GM23338 (cell line): ENCODE results near the gene CAPN10. TPM values are rescaled to one million over a fixed set of nuclear protein-coding genes. Genes with fewer than 3 reads are reported as not detected.

ENCODE experiments used
- ATAC-seq: fragments of 200-7000 bp; cut with Tn5 transposase; 3 replicates; pipeline ENCODE4 v1.9.1; 2020
- DNase-seq: peaks from one replicate; pipeline ENCODE4 v3.0.0-alpha.2; 2015; ENCODE audit warnings: low spot score
- H2AFZ ChIP-seq: fragments of 200-600 bp; sonication (generic); 2 replicates; pipeline ENCODE4 v1.8.0; 2016; ENCODE audit warnings: antibody characterized with exemption, mild to moderate bottlenecking, moderate library complexity
- H3F3A ChIP-seq: fragments of 200-600 bp; sonication (generic); replicated peaks from 2 replicates; pipeline ENCODE4 v1.8.0; 2017; ENCODE audit warnings: antibody characterized with exemption, mixed run types, low read depth
- H3K27ac ChIP-seq: fragments of 200-600 bp; sonication (generic); 2 replicates; pipeline ENCODE4 v1.6.1; 2016; ENCODE audit warnings: low read depth
- H3K27me3 ChIP-seq: fragments of 200-600 bp; sonication (generic); 2 replicates; pipeline ENCODE4 v1.8.0; 2016; ENCODE audit warnings: mild to moderate bottlenecking, mixed run types, moderate library complexity; ENCODE audit not compliant: insufficient read depth
- H3K36me3 ChIP-seq: fragments of 200-600 bp; sonication (generic); 2 replicates; pipeline ENCODE4 v1.8.0; 2016; ENCODE audit warnings: mild to moderate bottlenecking; ENCODE audit not compliant: insufficient read depth
- H3K4me1 ChIP-seq: fragments of 200-600 bp; sonication (generic); 2 replicates; pipeline ENCODE4 v1.8.0; 2016; ENCODE audit warnings: mild to moderate bottlenecking, moderate library complexity; ENCODE audit not compliant: insufficient read depth
- H3K4me2 ChIP-seq: fragments of 200-600 bp; sonication (generic); 2 replicates; pipeline ENCODE4 v1.7.1; 2017; ENCODE audit warnings: mixed run types
- H3K4me3 ChIP-seq: fragments of 200-600 bp; sonication (generic); 2 replicates; pipeline ENCODE4 v1.6.1; 2016; ENCODE audit warnings: mixed run types
- H3K79me2 ChIP-seq: fragments of 200-600 bp; sonication (generic); replicated peaks from 2 replicates; pipeline ENCODE4 v1.8.0; 2017; ENCODE audit warnings: mild to moderate bottlenecking; ENCODE audit not compliant: insufficient read depth
- H3K9me2 ChIP-seq: fragments of 200-600 bp; sonication (generic); 2 replicates; pipeline ENCODE4 v1.8.0; 2017; ENCODE audit not compliant: insufficient read depth
- H4K20me1 ChIP-seq: fragments of 200-600 bp; sonication (generic); replicated peaks from 2 replicates; pipeline ENCODE4 v1.8.0; 2017; ENCODE audit warnings: mild to moderate bottlenecking; ENCODE audit not compliant: insufficient read depth
- H3K27ac Mint-ChIP-seq: 2 replicates; pipeline ENCODE4 v1.8.0; 2020; ENCODE audit warnings: inconsistent platforms, mild to moderate bottlenecking, moderate library complexity, mixed read lengths
- H3K27me3 Mint-ChIP-seq: 3 replicates; pipeline ENCODE4 v1.8.0; 2022; ENCODE audit warnings: low read depth, mild to moderate bottlenecking, moderate library complexity, mixed read lengths, inconsistent platforms; ENCODE audit not compliant: insufficient read depth, poor library complexity
- H3K36me3 Mint-ChIP-seq: 3 replicates; pipeline ENCODE4 v1.8.0; 2021; ENCODE audit warnings: low read depth, mild to moderate bottlenecking, inconsistent platforms, moderate library complexity, mixed read lengths
- H3K4me1 Mint-ChIP-seq: 3 replicates; pipeline ENCODE4 v1.8.0; 2020; ENCODE audit warnings: mild to moderate bottlenecking, inconsistent platforms, mixed read lengths
- H3K4me3 Mint-ChIP-seq: 3 replicates; pipeline ENCODE4 v1.8.0; 2021; ENCODE audit warnings: moderate library complexity, mild to moderate bottlenecking, inconsistent platforms, mixed read lengths
- H3K9me3 Mint-ChIP-seq: 3 replicates; pipeline ENCODE4 v1.8.0; 2020; ENCODE audit warnings: moderate library complexity, mild to moderate bottlenecking, inconsistent platforms, mixed read lengths
- CREB1 ChIP-seq: fragments of 250-450 bp; sonication (Bioruptor Pico); IDR thresholded peaks from 2 replicates; pipeline ENCODE4 v1.5.0; 2020; ENCODE audit warnings: low read depth, mild to moderate bottlenecking, moderate library complexity
- EZH2 ChIP-seq: fragments of 200-600 bp; sonication (generic); IDR thresholded peaks from one replicate; pipeline ENCODE4 v1.8.0; 2017; ENCODE audit warnings: antibody characterized with exemption, mild to moderate bottlenecking, low read depth; ENCODE audit not compliant: unreplicated experiment
- NANOG ChIP-seq: IDR thresholded peaks from 2 replicates; pipeline ENCODE4 v1.6.1; 2016; ENCODE audit warnings: antibody characterized with exemption, borderline replicate concordance
- POLR2AphosphoS5 ChIP-seq: IDR thresholded peaks from 2 replicates; pipeline ENCODE4 v1.6.1; 2016; ENCODE audit warnings: antibody characterized with exemption, low read depth
- STAT1 ChIP-seq: IDR thresholded peaks from one replicate; pipeline ENCODE4 v1.6.1; 2016; ENCODE audit warnings: antibody characterized with exemption; ENCODE audit not compliant: unreplicated experiment
- ZNF114 ChIP-seq: fragments of 250-450 bp; sonication (Bioruptor Pico); IDR thresholded peaks from 2 replicates; pipeline ENCODE4 v1.5.0; 2020; ENCODE audit warnings: mild to moderate bottlenecking, moderate library complexity
- ZNF331 ChIP-seq: fragments of 250-450 bp; sonication (Bioruptor Pico); IDR thresholded peaks from 2 replicates; pipeline ENCODE4 v1.5.0; 2020; ENCODE audit warnings: low read depth, mild to moderate bottlenecking, moderate library complexity
- polyA plus RNA-seq: library from polyadenylated mRNA; unstranded; fragments of >200 nt; fragmentation: Nextera tagmentation; extraction: Ambion mirVana; gene quantifications from 2 replicates; pipeline ENCODE4 v1.2.1, GENCODE V29; 2016
- total RNA-seq: library from RNA; depleted of rRNA; stranded (reverse); fragments of >200 nt; shearing (Covaris generic); gene quantifications from 2 replicates; pipeline ENCODE4 v1.2.3, GENCODE V29; 2014
- TF ChIP-seq, protein P1 (sequence below): IDR thresholded peaks from one replicate; pipeline ENCODE4 v1.6.1; 2018; ENCODE audit warnings: antibody characterized with exemption; ENCODE audit not compliant: unreplicated experiment
- TF ChIP-seq, protein P2 (sequence below), 2 experiments: fragments of 200-600 bp in 1 of 2; sonication (generic) in 1 of 2; conservative IDR thresholded peaks; 2 replicates each; pipeline versions ENCODE4 v1.5.1 to v1.6.1; 2016 to 2017; ENCODE audit warnings: antibody characterized with exemption in 2 of 2, low read depth in 2 of 2, mild to moderate bottlenecking in 2 of 2, moderate library complexity in 1 of 2
- TF ChIP-seq, protein P3 (sequence below): fragments of 250-450 bp; sonication (Bioruptor Pico); IDR thresholded peaks from 2 replicates; pipeline ENCODE4 v1.5.0; 2020; ENCODE audit warnings: mild to moderate bottlenecking, moderate library complexity

The CAPN10 gene
- total and polyA plus RNA-seq, 2 experiments from 2014 or later: 30.2 to 59.8 TPM

DNA sequence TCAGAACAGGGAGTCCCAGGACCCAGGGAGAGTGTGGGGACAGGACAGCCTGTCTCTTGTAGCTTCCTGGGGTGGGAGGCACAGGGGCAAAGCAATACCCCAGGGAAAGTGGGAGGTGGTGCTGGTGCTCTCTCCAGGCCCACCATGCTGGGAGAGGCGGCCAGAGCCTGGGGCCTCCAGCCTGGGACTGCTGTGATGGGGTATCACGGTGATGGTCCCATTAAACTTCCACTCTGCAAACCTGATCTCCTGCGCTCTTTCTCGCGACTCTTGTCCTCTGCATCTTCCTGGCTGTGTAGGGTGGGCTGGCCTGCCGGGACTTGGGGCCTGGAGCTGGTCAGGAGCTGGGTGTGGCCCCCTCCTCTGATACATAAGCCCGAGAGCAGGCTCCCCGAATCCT lies 8.0 kb upstream of the CAPN10 start (continued):
- TF ChIP-seq, protein P1, sequence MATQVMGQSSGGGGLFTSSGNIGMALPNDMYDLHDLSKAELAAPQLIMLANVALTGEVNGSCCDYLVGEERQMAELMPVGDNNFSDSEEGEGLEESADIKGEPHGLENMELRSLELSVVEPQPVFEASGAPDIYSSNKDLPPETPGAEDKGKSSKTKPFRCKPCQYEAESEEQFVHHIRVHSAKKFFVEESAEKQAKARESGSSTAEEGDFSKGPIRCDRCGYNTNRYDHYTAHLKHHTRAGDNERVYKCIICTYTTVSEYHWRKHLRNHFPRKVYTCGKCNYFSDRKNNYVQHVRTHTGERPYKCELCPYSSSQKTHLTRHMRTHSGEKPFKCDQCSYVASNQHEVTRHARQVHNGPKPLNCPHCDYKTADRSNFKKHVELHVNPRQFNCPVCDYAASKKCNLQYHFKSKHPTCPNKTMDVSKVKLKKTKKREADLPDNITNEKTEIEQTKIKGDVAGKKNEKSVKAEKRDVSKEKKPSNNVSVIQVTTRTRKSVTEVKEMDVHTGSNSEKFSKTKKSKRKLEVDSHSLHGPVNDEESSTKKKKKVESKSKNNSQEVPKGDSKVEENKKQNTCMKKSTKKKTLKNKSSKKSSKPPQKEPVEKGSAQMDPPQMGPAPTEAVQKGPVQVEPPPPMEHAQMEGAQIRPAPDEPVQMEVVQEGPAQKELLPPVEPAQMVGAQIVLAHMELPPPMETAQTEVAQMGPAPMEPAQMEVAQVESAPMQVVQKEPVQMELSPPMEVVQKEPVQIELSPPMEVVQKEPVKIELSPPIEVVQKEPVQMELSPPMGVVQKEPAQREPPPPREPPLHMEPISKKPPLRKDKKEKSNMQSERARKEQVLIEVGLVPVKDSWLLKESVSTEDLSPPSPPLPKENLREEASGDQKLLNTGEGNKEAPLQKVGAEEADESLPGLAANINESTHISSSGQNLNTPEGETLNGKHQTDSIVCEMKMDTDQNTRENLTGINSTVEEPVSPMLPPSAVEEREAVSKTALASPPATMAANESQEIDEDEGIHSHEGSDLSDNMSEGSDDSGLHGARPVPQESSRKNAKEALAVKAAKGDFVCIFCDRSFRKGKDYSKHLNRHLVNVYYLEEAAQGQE: no peak
- TF ChIP-seq, protein P2, sequence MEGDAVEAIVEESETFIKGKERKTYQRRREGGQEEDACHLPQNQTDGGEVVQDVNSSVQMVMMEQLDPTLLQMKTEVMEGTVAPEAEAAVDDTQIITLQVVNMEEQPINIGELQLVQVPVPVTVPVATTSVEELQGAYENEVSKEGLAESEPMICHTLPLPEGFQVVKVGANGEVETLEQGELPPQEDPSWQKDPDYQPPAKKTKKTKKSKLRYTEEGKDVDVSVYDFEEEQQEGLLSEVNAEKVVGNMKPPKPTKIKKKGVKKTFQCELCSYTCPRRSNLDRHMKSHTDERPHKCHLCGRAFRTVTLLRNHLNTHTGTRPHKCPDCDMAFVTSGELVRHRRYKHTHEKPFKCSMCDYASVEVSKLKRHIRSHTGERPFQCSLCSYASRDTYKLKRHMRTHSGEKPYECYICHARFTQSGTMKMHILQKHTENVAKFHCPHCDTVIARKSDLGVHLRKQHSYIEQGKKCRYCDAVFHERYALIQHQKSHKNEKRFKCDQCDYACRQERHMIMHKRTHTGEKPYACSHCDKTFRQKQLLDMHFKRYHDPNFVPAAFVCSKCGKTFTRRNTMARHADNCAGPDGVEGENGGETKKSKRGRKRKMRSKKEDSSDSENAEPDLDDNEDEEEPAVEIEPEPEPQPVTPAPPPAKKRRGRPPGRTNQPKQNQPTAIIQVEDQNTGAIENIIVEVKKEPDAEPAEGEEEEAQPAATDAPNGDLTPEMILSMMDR (conservative IDR thresholded peaks at IDR 0.05; ENCODE audit: low read depth in 2 of 2): no peak
- TF ChIP-seq STAT1: no peak
- no peak for TF ChIP-seq POLR2AphosphoS5

DNA sequence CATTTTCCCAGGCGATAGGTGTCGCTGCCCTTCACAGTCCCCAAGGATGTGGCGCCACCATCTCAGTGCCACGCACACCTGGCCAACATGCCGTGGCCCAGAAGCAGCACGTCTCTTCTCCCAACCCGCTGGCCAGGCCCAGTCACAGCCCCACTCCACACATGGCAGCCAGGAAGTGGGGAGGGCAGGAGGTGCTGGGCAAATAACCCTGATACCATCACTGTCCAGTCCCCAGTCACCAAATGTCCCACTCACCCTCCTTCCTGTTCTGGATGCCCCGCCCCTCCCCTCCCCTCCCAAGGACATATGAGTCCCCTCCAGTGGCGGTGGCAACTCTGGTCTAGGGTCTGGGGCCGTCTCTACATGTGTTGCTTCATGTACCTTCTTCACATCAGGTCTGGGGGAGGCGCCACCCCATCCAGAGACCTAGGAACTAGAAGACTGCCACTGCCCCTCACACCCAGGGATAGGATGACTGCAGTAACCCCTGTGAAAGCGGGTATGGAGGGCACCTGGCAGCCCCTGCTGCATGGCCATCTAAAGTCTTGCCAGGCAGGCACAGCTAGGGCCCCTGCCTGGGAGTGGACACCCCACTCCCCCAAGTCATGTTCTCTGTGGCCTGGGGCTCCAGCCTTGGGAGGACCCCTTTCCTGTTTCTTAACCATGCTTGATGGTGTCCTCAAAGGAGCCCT lies 7.3 kb upstream of the CAPN10 start:
- H3K9me2 ChIP-seq: no peaks in the 10 kb centered on the region
- H3K36me3 ChIP-seq: no peaks in the 10 kb centered on the region
- no peaks in the 10 kb centered on the region for H3K4me1 ChIP-seq
- H3K4me2 ChIP-seq: no peak overlapping the region
- H3K4me3 ChIP-seq: no peak overlapping the region
- H3F3A ChIP-seq: 0 out of 2 replicates have a peak, but pooled peaks cover 2% of the 10 kb centered on the region
- no peaks in the 10 kb centered on the region for H3K9me3 Mint-ChIP-seq
- DNase-seq: no peak
- H4K20me1 ChIP-seq: peaks cover 15% of the 10 kb centered on the region
- H3K36me3 Mint-ChIP-seq: peaks cover under 1% of the 10 kb centered on the region; the same call in 2 of the 3 replicates
- no peak overlapping the region for H2AFZ ChIP-seq
- no peaks in the 10 kb centered on the region for H3K27me3 ChIP-seq
- no peak overlapping the region for H3K4me3 Mint-ChIP-seq
- H3K27ac Mint-ChIP-seq: no peak overlapping the region
- no peak overlapping the region for H3K27ac ChIP-seq
- peaks cover 16% of the 10 kb centered on the region for H3K27me3 Mint-ChIP-seq
- H3K4me1 Mint-ChIP-seq: peaks cover 15% of the 10 kb centered on the region
- no peak for ATAC-seq
- H3K79me2 ChIP-seq: peaks cover 32% of the 10 kb centered on the region
- TF ChIP-seq STAT1 (no peak), NANOG (no peak), EZH2 (no peak), POLR2AphosphoS5 (no peak), CREB1 (CRISPR knock-in tag) (no peak), ZNF114 (no peak), ZNF331 (CRISPR knock-in tag) (no peak)
- TF ChIP-seq, protein P3, sequence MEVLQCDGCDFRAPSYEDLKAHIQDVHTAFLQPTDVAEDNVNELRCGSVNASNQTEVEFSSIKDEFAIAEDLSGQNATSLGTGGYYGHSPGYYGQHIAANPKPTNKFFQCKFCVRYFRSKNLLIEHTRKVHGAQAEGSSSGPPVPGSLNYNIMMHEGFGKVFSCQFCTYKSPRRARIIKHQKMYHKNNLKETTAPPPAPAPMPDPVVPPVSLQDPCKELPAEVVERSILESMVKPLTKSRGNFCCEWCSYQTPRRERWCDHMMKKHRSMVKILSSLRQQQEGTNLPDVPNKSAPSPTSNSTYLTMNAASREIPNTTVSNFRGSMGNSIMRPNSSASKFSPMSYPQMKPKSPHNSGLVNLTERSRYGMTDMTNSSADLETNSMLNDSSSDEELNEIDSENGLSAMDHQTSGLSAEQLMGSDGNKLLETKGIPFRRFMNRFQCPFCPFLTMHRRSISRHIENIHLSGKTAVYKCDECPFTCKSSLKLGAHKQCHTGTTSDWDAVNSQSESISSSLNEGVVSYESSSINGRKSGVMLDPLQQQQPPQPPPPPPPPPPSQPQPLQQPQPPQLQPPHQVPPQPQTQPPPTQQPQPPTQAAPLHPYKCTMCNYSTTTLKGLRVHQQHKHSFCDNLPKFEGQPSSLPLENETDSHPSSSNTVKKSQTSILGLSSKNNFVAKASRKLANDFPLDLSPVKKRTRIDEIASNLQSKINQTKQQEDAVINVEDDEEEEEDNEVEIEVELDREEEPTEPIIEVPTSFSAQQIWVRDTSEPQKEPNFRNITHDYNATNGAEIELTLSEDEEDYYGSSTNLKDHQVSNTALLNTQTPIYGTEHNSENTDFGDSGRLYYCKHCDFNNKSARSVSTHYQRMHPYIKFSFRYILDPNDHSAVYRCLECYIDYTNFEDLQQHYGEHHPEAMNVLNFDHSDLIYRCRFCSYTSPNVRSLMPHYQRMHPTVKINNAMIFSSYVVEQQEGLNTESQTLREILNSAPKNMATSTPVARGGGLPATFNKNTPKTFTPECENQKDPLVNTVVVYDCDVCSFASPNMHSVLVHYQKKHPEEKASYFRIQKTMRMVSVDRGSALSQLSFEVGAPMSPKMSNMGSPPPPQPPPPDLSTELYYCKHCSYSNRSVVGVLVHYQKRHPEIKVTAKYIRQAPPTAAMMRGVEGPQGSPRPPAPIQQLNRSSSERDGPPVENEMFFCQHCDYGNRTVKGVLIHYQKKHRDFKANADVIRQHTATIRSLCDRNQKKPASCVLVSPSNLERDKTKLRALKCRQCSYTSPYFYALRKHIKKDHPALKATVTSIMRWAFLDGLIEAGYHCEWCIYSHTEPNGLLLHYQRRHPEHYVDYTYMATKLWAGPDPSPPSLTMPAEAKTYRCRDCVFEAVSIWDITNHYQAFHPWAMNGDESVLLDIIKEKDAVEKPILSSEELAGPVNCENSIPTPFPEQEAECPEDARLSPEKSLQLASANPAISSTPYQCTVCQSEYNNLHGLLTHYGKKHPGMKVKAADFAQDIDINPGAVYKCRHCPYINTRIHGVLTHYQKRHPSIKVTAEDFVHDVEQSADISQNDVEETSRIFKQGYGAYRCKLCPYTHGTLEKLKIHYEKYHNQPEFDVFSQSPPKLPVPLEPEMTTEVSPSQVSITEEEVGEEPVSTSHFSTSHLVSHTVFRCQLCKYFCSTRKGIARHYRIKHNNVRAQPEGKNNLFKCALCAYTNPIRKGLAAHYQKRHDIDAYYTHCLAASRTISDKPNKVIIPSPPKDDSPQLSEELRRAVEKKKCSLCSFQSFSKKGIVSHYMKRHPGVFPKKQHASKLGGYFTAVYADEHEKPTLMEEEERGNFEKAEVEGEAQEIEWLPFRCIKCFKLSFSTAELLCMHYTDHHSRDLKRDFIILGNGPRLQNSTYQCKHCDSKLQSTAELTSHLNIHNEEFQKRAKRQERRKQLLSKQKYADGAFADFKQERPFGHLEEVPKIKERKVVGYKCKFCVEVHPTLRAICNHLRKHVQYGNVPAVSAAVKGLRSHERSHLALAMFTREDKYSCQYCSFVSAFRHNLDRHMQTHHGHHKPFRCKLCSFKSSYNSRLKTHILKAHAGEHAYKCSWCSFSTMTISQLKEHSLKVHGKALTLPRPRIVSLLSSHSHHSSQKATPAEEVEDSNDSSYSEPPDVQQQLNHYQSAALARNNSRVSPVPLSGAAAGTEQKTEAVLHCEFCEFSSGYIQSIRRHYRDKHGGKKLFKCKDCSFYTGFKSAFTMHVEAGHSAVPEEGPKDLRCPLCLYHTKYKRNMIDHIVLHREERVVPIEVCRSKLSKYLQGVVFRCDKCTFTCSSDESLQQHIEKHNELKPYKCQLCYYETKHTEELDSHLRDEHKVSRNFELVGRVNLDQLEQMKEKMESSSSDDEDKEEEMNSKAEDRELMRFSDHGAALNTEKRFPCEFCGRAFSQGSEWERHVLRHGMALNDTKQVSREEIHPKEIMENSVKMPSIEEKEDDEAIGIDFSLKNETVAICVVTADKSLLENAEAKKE (CRISPR knock-in tag): no peak
- TF ChIP-seq, protein P2 (conservative IDR thresholded peaks at IDR 0.05; ENCODE audit: low read depth in 2 of 2): no peak
